K562 (cell line): Measurements from ENCODE around the gene PLCB3. TPM values are rescaled to one million over a fixed set of nuclear protein-coding genes. Genes with fewer than 3 reads are reported as not detected.

Experiments
- ARNT ChIP-seq, 2 experiments: fragments of 450-650 bp; IDR thresholded peaks; 2 replicates each; pipeline ENCODE4 v1.6.1; 2016; ENCODE audit warnings: mild to moderate bottlenecking in 1 of 2
- DACH1 ChIP-seq: fragments of 450-650 bp; IDR thresholded peaks from 2 replicates; pipeline ENCODE4 v1.6.1; 2018; ENCODE audit not compliant: partially characterized antibody
- ETV1 ChIP-seq: fragments of 450-650 bp; conservative IDR thresholded peaks from 2 replicates; pipeline ENCODE4 v1.6.1; 2016; ENCODE audit warnings: missing genetic modification characterization, control low read depth, low read depth, missing compliant biosample characterization
- FOXJ2 ChIP-seq: fragments of 200-800 bp; sonication (Bioruptor generic); IDR thresholded peaks from 2 replicates; pipeline ENCODE4 v1.6.1; 2016; ENCODE audit warnings: missing genetic modification characterization, missing compliant biosample characterization
- FOXJ3 ChIP-seq: sonication (generic); formaldehyde crosslinking; IDR thresholded peaks from 2 replicates; pipeline ENCODE4 v1.4.0; 2020; ENCODE audit warnings: mild to moderate bottlenecking, missing genetic modification reagents
- MAFK ChIP-seq: IDR thresholded peaks from 2 replicates; pipeline ENCODE4 v1.6.1; 2011; ENCODE audit warnings: low read length, improper control_type of control experiment
- NFYB ChIP-seq: IDR thresholded peaks from 2 replicates; pipeline ENCODE4 v1.6.1; 2011; ENCODE audit warnings: mild to moderate bottlenecking, moderate library complexity; ENCODE audit not compliant: insufficient read length; ENCODE audit errors: extremely low read depth
- NR2C1 ChIP-seq, 2 experiments: fragments of 450-650 bp; IDR thresholded peaks; 2 replicates each; pipeline ENCODE4 v1.6.1; 2017; ENCODE audit warnings: mild to moderate bottlenecking in 2 of 2, antibody characterized with exemption in 1 of 2, inconsistent platforms in 1 of 2, missing compliant biosample characterization in 1 of 2, missing genetic modification characterization in 1 of 2
- PHF21A ChIP-seq: fragments of 450-650 bp; IDR thresholded peaks from 2 replicates; pipeline ENCODE4 v1.6.1; 2017; ENCODE audit warnings: low read depth, borderline replicate concordance
- POLR2AphosphoS5 ChIP-seq: IDR thresholded peaks from 2 replicates; pipeline ENCODE4 v1.6.1; 2011; ENCODE audit warnings: mild to moderate bottlenecking, low read depth, low read length, moderate library complexity; ENCODE audit not compliant: control insufficient read depth, insufficient read depth
- SREBF2 ChIP-seq: sonication (generic); formaldehyde crosslinking; IDR thresholded peaks from 2 replicates; pipeline ENCODE4 v1.4.0; 2020; ENCODE audit warnings: mild to moderate bottlenecking, missing genetic modification reagents
- ZFP30 ChIP-seq: fragments of 250-450 bp; sonication (Bioruptor Pico); IDR thresholded peaks from 2 replicates; pipeline ENCODE4 v1.8.0; 2022; ENCODE audit warnings: moderate library complexity, mild to moderate bottlenecking, inconsistent platforms, borderline replicate concordance
- ZNF143 ChIP-seq: sonication (generic); formaldehyde crosslinking; IDR thresholded peaks from 2 replicates; pipeline ENCODE4 v1.9.0; 2022; ENCODE audit warnings: mild to moderate bottlenecking, missing genetic modification reagents
- ZNF644 ChIP-seq: fragments of 200-800 bp; sonication (Bioruptor generic); IDR thresholded peaks from 2 replicates; pipeline ENCODE4 v1.6.1; 2016; ENCODE audit warnings: low read depth, missing genetic modification characterization, missing compliant biosample characterization
- polyA plus RNA-seq, 8 experiments: library from polyadenylated mRNA; depleted of rRNA in 4 of 8; stranded (reverse) in 5 of 8; unstranded in 3 of 8; fragments of >200 nt; fragmentation: Nextera tagmentation in 2 of 8; fragmentation: Illumina TruSeq in 1 of 8; extraction: Ambion mirVana in 2 of 8; extraction: Trizol in 1 of 8; gene quantifications; 2 replicates each; pipeline versions ENCODE4 v1.2.1 to v1.2.3, GENCODE V29; 2011 to 2014; ENCODE audit warnings: inconsistent platforms in 1 of 8, missing spikeins in 1 of 8
- total RNA-seq, 7 experiments: library from RNA; depleted of rRNA in 6 of 7; stranded (reverse); fragments of >200 nt in 6 of 7; fragmentation: Illumina TruSeq in 2 of 7; extraction: Trizol in 2 of 7; gene quantifications; 2 replicates each; pipeline versions ENCODE4 v1.2.1 to v1.2.3, GENCODE V29; 2011 to 2021; ENCODE audit warnings: low replicate concordance in 1 of 7
- TF ChIP-seq, protein P1 (sequence below): fragments of 450-650 bp; IDR thresholded peaks from 2 replicates; pipeline ENCODE4 v1.6.1; 2017; ENCODE audit warnings: antibody characterized with exemption
- TF ChIP-seq, protein P2 (sequence below): fragments of 200-600 bp; sonication (generic); IDR thresholded peaks from one replicate; pipeline ENCODE4 v1.6.1; 2012; ENCODE audit warnings: mild to moderate bottlenecking, low read depth, low read length, inconsistent platforms

PLCB3 gene
- total and polyA plus RNA-seq, 9 of the 15 experiments (the other 6 are each of a cell fraction or from before 2014, with no cell fraction given): 0.31 to 44.8 (median 14.6) TPM

DNA sequence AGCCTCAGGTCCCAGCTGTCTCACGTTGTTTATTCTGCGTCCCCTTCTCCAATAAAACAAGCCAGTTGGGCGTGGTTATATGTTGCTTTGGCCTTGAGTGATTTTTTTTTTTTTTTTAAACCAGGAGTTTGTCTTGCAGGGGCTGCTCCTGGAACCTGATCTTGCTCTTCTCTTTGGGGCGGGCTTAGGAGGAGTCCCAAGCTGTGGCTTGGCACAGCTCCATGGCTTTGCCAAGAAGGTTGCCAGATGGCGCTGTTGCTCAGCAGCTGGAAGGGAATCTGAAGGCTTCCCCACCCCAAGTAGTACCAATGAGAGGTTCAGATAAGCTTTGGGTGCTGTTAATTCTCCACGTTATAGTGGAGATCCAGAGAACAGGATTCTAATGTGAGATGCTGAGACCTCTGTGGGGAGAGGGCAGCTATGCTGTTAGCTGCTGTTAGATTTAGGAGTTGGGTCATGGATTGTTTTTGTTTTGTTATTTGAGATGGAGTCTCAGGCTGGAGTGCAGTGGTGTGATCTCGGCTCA lies 46.8 kb upstream of the PLCB3 start (continued):
- TF ChIP-seq, protein P1, sequence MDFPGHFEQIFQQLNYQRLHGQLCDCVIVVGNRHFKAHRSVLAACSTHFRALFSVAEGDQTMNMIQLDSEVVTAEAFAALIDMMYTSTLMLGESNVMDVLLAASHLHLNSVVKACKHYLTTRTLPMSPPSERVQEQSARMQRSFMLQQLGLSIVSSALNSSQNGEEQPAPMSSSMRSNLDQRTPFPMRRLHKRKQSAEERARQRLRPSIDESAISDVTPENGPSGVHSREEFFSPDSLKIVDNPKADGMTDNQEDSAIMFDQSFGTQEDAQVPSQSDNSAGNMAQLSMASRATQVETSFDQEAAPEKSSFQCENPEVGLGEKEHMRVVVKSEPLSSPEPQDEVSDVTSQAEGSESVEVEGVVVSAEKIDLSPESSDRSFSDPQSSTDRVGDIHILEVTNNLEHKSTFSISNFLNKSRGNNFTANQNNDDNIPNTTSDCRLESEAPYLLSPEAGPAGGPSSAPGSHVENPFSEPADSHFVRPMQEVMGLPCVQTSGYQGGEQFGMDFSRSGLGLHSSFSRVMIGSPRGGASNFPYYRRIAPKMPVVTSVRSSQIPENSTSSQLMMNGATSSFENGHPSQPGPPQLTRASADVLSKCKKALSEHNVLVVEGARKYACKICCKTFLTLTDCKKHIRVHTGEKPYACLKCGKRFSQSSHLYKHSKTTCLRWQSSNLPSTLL: no peak
- TF ChIP-seq NFYB (no peak), POLR2AphosphoS5 (peak; percentile 79), FOXJ3 (CRISPR knock-in tag) (no peak), MAFK (peak; percentile 36; the same call in 1 of the 2 replicates), ETV1 (no peak), DACH1 (no peak), ARNT (IDR thresholded peaks at IDR 0.05) (peak in 1 of 2 experiments; percentile 61; a peak in 1 of 4 replicates), SREBF2 (CRISPR knock-in tag) (no peak), FOXJ2 (no peak), ZNF644 (tag) (no peak), ZNF143 (CRISPR knock-in tag) (no peak), NR2C1 (IDR thresholded peaks at IDR 0.05) (no peak), NR2C1 (tag; IDR thresholded peaks at IDR 0.05) (no peak), PHF21A (0 out of 2 replicates have a peak, but pooled peaks have one; percentile 9), ZFP30 (no peak)
- TF ChIP-seq, protein P2, sequence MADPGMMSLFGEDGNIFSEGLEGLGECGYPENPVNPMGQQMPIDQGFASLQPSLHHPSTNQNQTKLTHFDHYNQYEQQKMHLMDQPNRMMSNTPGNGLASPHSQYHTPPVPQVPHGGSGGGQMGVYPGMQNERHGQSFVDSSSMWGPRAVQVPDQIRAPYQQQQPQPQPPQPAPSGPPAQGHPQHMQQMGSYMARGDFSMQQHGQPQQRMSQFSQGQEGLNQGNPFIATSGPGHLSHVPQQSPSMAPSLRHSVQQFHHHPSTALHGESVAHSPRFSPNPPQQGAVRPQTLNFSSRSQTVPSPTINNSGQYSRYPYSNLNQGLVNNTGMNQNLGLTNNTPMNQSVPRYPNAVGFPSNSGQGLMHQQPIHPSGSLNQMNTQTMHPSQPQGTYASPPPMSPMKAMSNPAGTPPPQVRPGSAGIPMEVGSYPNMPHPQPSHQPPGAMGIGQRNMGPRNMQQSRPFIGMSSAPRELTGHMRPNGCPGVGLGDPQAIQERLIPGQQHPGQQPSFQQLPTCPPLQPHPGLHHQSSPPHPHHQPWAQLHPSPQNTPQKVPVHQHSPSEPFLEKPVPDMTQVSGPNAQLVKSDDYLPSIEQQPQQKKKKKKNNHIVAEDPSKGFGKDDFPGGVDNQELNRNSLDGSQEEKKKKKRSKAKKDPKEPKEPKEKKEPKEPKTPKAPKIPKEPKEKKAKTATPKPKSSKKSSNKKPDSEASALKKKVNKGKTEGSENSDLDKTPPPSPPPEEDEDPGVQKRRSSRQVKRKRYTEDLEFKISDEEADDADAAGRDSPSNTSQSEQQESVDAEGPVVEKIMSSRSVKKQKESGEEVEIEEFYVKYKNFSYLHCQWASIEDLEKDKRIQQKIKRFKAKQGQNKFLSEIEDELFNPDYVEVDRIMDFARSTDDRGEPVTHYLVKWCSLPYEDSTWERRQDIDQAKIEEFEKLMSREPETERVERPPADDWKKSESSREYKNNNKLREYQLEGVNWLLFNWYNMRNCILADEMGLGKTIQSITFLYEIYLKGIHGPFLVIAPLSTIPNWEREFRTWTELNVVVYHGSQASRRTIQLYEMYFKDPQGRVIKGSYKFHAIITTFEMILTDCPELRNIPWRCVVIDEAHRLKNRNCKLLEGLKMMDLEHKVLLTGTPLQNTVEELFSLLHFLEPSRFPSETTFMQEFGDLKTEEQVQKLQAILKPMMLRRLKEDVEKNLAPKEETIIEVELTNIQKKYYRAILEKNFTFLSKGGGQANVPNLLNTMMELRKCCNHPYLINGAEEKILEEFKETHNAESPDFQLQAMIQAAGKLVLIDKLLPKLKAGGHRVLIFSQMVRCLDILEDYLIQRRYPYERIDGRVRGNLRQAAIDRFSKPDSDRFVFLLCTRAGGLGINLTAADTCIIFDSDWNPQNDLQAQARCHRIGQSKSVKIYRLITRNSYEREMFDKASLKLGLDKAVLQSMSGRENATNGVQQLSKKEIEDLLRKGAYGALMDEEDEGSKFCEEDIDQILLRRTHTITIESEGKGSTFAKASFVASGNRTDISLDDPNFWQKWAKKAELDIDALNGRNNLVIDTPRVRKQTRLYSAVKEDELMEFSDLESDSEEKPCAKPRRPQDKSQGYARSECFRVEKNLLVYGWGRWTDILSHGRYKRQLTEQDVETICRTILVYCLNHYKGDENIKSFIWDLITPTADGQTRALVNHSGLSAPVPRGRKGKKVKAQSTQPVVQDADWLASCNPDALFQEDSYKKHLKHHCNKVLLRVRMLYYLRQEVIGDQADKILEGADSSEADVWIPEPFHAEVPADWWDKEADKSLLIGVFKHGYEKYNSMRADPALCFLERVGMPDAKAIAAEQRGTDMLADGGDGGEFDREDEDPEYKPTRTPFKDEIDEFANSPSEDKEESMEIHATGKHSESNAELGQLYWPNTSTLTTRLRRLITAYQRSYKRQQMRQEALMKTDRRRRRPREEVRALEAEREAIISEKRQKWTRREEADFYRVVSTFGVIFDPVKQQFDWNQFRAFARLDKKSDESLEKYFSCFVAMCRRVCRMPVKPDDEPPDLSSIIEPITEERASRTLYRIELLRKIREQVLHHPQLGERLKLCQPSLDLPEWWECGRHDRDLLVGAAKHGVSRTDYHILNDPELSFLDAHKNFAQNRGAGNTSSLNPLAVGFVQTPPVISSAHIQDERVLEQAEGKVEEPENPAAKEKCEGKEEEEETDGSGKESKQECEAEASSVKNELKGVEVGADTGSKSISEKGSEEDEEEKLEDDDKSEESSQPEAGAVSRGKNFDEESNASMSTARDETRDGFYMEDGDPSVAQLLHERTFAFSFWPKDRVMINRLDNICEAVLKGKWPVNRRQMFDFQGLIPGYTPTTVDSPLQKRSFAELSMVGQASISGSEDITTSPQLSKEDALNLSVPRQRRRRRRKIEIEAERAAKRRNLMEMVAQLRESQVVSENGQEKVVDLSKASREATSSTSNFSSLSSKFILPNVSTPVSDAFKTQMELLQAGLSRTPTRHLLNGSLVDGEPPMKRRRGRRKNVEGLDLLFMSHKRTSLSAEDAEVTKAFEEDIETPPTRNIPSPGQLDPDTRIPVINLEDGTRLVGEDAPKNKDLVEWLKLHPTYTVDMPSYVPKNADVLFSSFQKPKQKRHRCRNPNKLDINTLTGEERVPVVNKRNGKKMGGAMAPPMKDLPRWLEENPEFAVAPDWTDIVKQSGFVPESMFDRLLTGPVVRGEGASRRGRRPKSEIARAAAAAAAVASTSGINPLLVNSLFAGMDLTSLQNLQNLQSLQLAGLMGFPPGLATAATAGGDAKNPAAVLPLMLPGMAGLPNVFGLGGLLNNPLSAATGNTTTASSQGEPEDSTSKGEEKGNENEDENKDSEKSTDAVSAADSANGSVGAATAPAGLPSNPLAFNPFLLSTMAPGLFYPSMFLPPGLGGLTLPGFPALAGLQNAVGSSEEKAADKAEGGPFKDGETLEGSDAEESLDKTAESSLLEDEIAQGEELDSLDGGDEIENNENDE: no peak
